Type B pancreatic cell (in vitro differentiated cells): ENCODE data around the gene AOX1. TPM values are rescaled to one million over a fixed set of nuclear protein-coding genes. Genes with fewer than 3 reads are reported as not detected.

ENCODE experiments used
- DNase-seq: peaks from one replicate; pipeline ENCODE4 v3.0.0; 2021; ENCODE audit warnings: mixed read lengths; ENCODE audit not compliant: unreplicated experiment; ENCODE audit errors: extremely low spot score
- H3K27ac Mint-ChIP-seq: 2 replicates; pipeline ENCODE4 v1.8.0; 2021; ENCODE audit warnings: mild to moderate bottlenecking, mixed read lengths
- H3K27me3 Mint-ChIP-seq: 2 replicates; pipeline ENCODE4 v1.8.0; 2021; ENCODE audit warnings: mixed read lengths
- H3K36me3 Mint-ChIP-seq: 2 replicates; pipeline ENCODE4 v1.8.0; 2021; ENCODE audit warnings: mixed read lengths
- H3K4me1 Mint-ChIP-seq: one replicate; pipeline ENCODE4 v1.8.0; 2021; ENCODE audit warnings: mixed read lengths; ENCODE audit not compliant: unreplicated experiment
- H3K4me3 Mint-ChIP-seq: 2 replicates; pipeline ENCODE4 v1.8.0; 2021; ENCODE audit warnings: mild to moderate bottlenecking, mixed read lengths
- H3K9me3 Mint-ChIP-seq: 2 replicates; pipeline ENCODE4 v1.8.0; 2021; ENCODE audit warnings: mixed read lengths
- CTCF ChIP-seq: fragments of 200-600 bp; sonication (generic); conservative IDR thresholded peaks from 2 replicates; pipeline ENCODE4 v1.5.0; 2021; ENCODE audit warnings: antibody characterized with exemption, mild to moderate bottlenecking
- total RNA-seq: library from RNA; stranded (reverse); gene quantifications from 2 replicates; pipeline ENCODE4 v1.2.1, GENCODE V29; 2021; ENCODE audit warnings: low replicate concordance

AOX1 gene
- total RNA-seq, 1 donor from 2014 or later: 6.4 TPM

- H3K9me3 Mint-ChIP-seq: no peaks in the 10 kb centered on the region
- H3K4me3 Mint-ChIP-seq: no peak overlapping the region
- peaks cover 5% of the 10 kb centered on the region for H3K27me3 Mint-ChIP-seq
- no peak overlapping the region for H3K27ac Mint-ChIP-seq
- H3K36me3 Mint-ChIP-seq: no peaks in the 10 kb centered on the region
- no peak for TF ChIP-seq CTCF
- no peaks in the 10 kb centered on the region for H3K4me1 Mint-ChIP-seq
- no peak for DNase-seq
Observed at GRCh38 chr2:200654823-200655222, 69.0 kb downstream of the AOX1 start.

- Mint-ChIP-seq H3K9me3 (no peaks in the 10 kb centered on the region), H3K27me3 (no peaks in the 10 kb centered on the region), H3K4me1 (no peaks in the 10 kb centered on the region), H3K36me3 (no peaks in the 10 kb centered on the region), H3K27ac (no peak overlapping the region), H3K4me3 (no peak overlapping the region)
- DNase-seq: no peak
- no peak for TF ChIP-seq CTCF
Observed at GRCh38 chr2:200655918-200656580, 70.2 kb downstream of the AOX1 start.

- no peaks in the 10 kb centered on the region for H3K27me3 Mint-ChIP-seq
- no peaks in the 10 kb centered on the region for H3K9me3 Mint-ChIP-seq
- no peak overlapping the region for H3K27ac Mint-ChIP-seq
- H3K4me1 Mint-ChIP-seq: no peaks in the 10 kb centered on the region
- no peak for TF ChIP-seq CTCF
- no peaks in the 10 kb centered on the region for H3K36me3 Mint-ChIP-seq
- no peak for DNase-seq
- no peak overlapping the region for H3K4me3 Mint-ChIP-seq
Observed at GRCh38 chr2:200658278-200658864, 72.6 kb downstream of the AOX1 start.

- TF ChIP-seq CTCF: no peak
- Mint-ChIP-seq H3K4me3 (no peak overlapping the region), H3K27ac (no peak overlapping the region), H3K4me1 (no peaks in the 10 kb centered on the region), H3K27me3 (no peaks in the 10 kb centered on the region), H3K9me3 (no peaks in the 10 kb centered on the region), H3K36me3 (no peaks in the 10 kb centered on the region)
- no peak for DNase-seq
Observed at GRCh38 chr2:200659410-200659809, 73.6 kb downstream of the AOX1 start.

GRCh38 chr2:200661477-200661876 lies 75.7 kb downstream of the AOX1 start:
- Mint-ChIP-seq H3K27ac (no peak overlapping the region), H3K4me3 (no peak overlapping the region), H3K36me3 (no peaks in the 10 kb centered on the region)

More at GRCh38 chr2:200661477-200661876, 75.7 kb downstream of the AOX1 start:
- no peak for DNase-seq
- Mint-ChIP-seq H3K9me3 (no peaks in the 10 kb centered on the region), H3K27me3 (no peaks in the 10 kb centered on the region), H3K4me1 (peaks cover 4% of the 10 kb centered on the region)
- TF ChIP-seq CTCF: no peak
